ENCODE measurements around the gene BACH2. TPM values are rescaled to one million over a fixed set of nuclear protein-coding genes. Genes with fewer than 3 reads are reported as not detected.
A peak's percentile ranks its signal among the peaks of the same experiment; 100 is the strongest.

BACH2 gene
- total and polyA plus RNA-seq, 12 donors = 0.16 to 4.7 (median 2.4) TPM

- Histone ChIP-seq H3K4me3 (no peak overlapping the region), H3K4me1 (peaks cover 0 to 4% (median 0%) of the 10 kb centered on the region in 9 donors), H3K36me3 (no peaks in the 10 kb centered on the region), H3K27ac (no peak overlapping the region), H3K27me3 (no peaks in the 10 kb centered on the region), H3K9me3 (no peaks in the 10 kb centered on the region)
- DNase-seq (no peak), ATAC-seq (no peak)
- intact Hi-C loops (cut with DNase I) = loop anchor here in 2 of 10 donors (5.0 to 10.0 kb wide), 2 partner anchors 36 to 53 kb away; no protein-coding TSS in a partner anchor
- WGBS, 2 donors = 90 to 93% methylated on average over 4 of the region's 4 CpGs
- no peak for TF ChIP-seq CTCF (IDR thresholded peaks at IDR 0.05)
These were observed 18.5 kb downstream of the BACH2 start for GRCh38 chr6:90278129-90278528.

- H3K9me3 ChIP-seq = no peaks in the 10 kb centered on the region
- TF ChIP-seq CTCF (IDR thresholded peaks at IDR 0.05) = no peak
- WGBS, 2 donors = 61 to 66% methylated on average over 6 of the region's 6 CpGs
- H3K27me3 ChIP-seq = no peaks in the 10 kb centered on the region
- H3K4me1 ChIP-seq = peaks cover 0 to 4% (median 0%) of the 10 kb centered on the region in 9 donors
- H3K36me3 ChIP-seq = no peaks in the 10 kb centered on the region
- ATAC-seq = no peak
- no peak overlapping the region for H3K27ac ChIP-seq
- H3K4me3 ChIP-seq = no peak overlapping the region
- intact Hi-C loops (cut with DNase I) = loop anchor here in 2 of 10 donors (5.0 to 10.0 kb wide), 2 partner anchors 35 to 53 kb away; no protein-coding TSS in a partner anchor
- no peak for DNase-seq
These were observed 19.2 kb downstream of the BACH2 start for GRCh38 chr6:90277302-90278011.

GRCh38 chr6:90274451-90275030, 22.1 kb downstream of the BACH2 start:
- no peak for DNase-seq
- H3K27ac ChIP-seq = peak overlapping the region in 1 of 10 donors; percentile 57
- H3K4me3 ChIP-seq = no peak overlapping the region
- 82 to 86% methylated on average over 9 of the region's 9 CpGs for WGBS, 2 donors
- intact Hi-C loops (cut with DNase I) = loop anchor here in 2 of 10 donors (5.0 to 10.0 kb wide), 2 partner anchors 32 to 50 kb away; no protein-coding TSS in a partner anchor
- peak in 2 of 8 donors; percentile 38 to 61 for ATAC-seq
- no peak for TF ChIP-seq CTCF (IDR thresholded peaks at IDR 0.05)
- H3K4me1 ChIP-seq = peaks cover 0 to 4% (median 0%) of the 10 kb centered on the region in 9 donors
- H3K36me3 ChIP-seq = peaks cover 0 to 13% (median 0%) of the 10 kb centered on the region in 9 donors
- H3K27me3 ChIP-seq = no peaks in the 10 kb centered on the region
- H3K9me3 ChIP-seq = peaks cover 0 to 17% (median 0%) of the 10 kb centered on the region in 11 donors

- H3K4me3 ChIP-seq = no peak overlapping the region
- peaks cover 0 to 4% (median 0%) of the 10 kb centered on the region in 9 donors for H3K4me1 ChIP-seq
- DNase-seq = no peak
- no peak for ATAC-seq
- TF ChIP-seq CTCF (IDR thresholded peaks at IDR 0.05) = no peak
- peaks cover 0 to 17% (median 0%) of the 10 kb centered on the region in 11 donors for H3K9me3 ChIP-seq
- 85 to 92% methylated on average over 5 of the region's 5 CpGs for WGBS, 2 donors
- no peak overlapping the region for H3K27ac ChIP-seq
- H3K36me3 ChIP-seq = peaks cover 0 to 13% (median 0%) of the 10 kb centered on the region in 9 donors
- H3K27me3 ChIP-seq = no peaks in the 10 kb centered on the region
- intact Hi-C loops (cut with DNase I) = loop anchor here in 1 of 10 donors (10.0 kb wide), 1 partner anchor 49 kb away; no protein-coding TSS in a partner anchor
These were observed 22.8 kb downstream of the BACH2 start for GRCh38 chr6:90273863-90274262.

Data from heart right ventricle (tissue), 16 donors.